Ovary (tissue), 9 donors: ENCODE measurements around the gene WDFY1. TPM values are rescaled to one million over a fixed set of nuclear protein-coding genes. Genes with fewer than 3 reads are reported as not detected.
"Not testable (repeated sequence)": the region's sequence is repeated elsewhere in the genome, so short reads cannot be mapped to it uniquely, and the experiment has no call there.

Experiments
- DNase-seq, 5 donors: peaks; one replicate each; pipeline ENCODE4 v3.0.0-alpha.2; 2019 to 2020
- H3K27ac ChIP-seq, 2 donors: fragments of 200-600 bp; one replicate each; pipeline versions ENCODE4 v1.5.1 to v1.8.0; 2019 to 2022
- H3K27me3 ChIP-seq: fragments of 200-600 bp; one replicate; pipeline ENCODE4 v1.8.0; 2022
- H3K36me3 ChIP-seq: fragments of 200-600 bp; sonication (generic); one replicate; pipeline ENCODE4 v1.5.1; 2019
- H3K4me1 ChIP-seq: one replicate; pipeline ENCODE4 v1.8.1; 2013; ENCODE audit warnings: mild to moderate bottlenecking, moderate library complexity; ENCODE audit not compliant: insufficient read depth
- H3K4me3 ChIP-seq: fragments of 200-600 bp; sonication (generic); one replicate; pipeline ENCODE4 v1.5.1; 2017
- H3K9me3 ChIP-seq, 2 donors: fragments of 200-600 bp in 1 of 2; sonication (generic) in 1 of 2; one replicate each; pipeline versions ENCODE4 v1.5.1 to v1.8.1; 2013 to 2019; ENCODE audit warnings: mild to moderate bottlenecking in 1 of 2, moderate library complexity in 1 of 2
- CTCF ChIP-seq, 3 donors: fragments of 450-650 bp in 2 of 3; fragments of 200-600 bp in 1 of 3; IDR thresholded peaks; one replicate each; pipeline versions ENCODE4 v1.5.1 to v1.8.0; 2016 to 2022; ENCODE audit warnings: antibody characterized with exemption in 3 of 3, mild to moderate bottlenecking in 1 of 3
- EP300 ChIP-seq: sonication (generic); formaldehyde crosslinking; IDR thresholded peaks from one replicate; pipeline ENCODE4 v1.6.1; 2017; ENCODE audit warnings: antibody characterized with exemption
- POLR2A ChIP-seq: fragments of 450-650 bp; IDR thresholded peaks from one replicate; pipeline ENCODE4 v1.6.1; 2017; ENCODE audit warnings: antibody characterized with exemption, mild to moderate bottlenecking, moderate library complexity
- WGBS, 3 donors: extraction: QIAGEN DNeasy Blood & Tissue Kit in 1 of 3; methylation state at CpG; one replicate each; pipeline versions ENCODE4 v1.1.5 to v1.1.7; 2013 to 2017; 5-methylcytosine and 5-hydroxymethylcytosine counted together
- intact Hi-C, 4 donors: fragments of 100-400 bp; cut with DNase I; formaldehyde crosslinking; loops; one replicate each; pipeline versions ENCODE4 v1.11.0 to v1.15.1; 2022 to 2023
- polyA plus RNA-seq, 2 donors: library from polyadenylated mRNA; stranded (reverse); fragments of 200-250 nt in 1 of 2; fragments of 350-450 nt in 1 of 2; fragmentation: Illumina TruSeq in 1 of 2; extraction: RNeasy Lipid Tissue Mini Kit (QIAGEN cat#74804) in 1 of 2; gene quantifications; one replicate each; pipeline ENCODE4 v1.2.3, GENCODE V29; 2013 to 2014
- total RNA-seq, 7 donors: library from RNA; depleted of rRNA in 2 of 7; stranded (reverse); fragments of >200 nt in 2 of 7; fragmentation: NEBNext Ultra II Directional in 3 of 7; extraction: Animal tissue kit (Norgen Biotek cat#: 25700) in 3 of 7; gene quantifications; one replicate each; pipeline versions ENCODE4 v1.1.0 to v1.2.4, GENCODE V29; 2016 to 2023
- donor health status: DM: no; HTN: no; CAD: no; lungs with moderate emphysema.
- donor health status: DM: no; HTN: no; CAD: no.
- donor health status: Bipolar disorder and iron deficiency.
- donor health status: DM: yes; HTN: yes; CAD: no.
- donor health status: DM: no; HTN: no; CAD: no.
- donor health status: DM: yes; HTN: yes; CAD: no.

The WDFY1 gene
- total and polyA plus RNA-seq, 9 donors = 21.2 to 50.1 (median 39.6) TPM

GRCh38 chr2:223873672-223874071, 71.5 kb downstream of the WDFY1 start:
- no peak for DNase-seq
- H3K36me3 ChIP-seq = no peaks in the 10 kb centered on the region
- H3K27me3 ChIP-seq = no peaks in the 10 kb centered on the region
- no peaks in the 10 kb centered on the region for H3K9me3 ChIP-seq
- TF ChIP-seq POLR2A = no peak
- no peak for TF ChIP-seq CTCF (IDR thresholded peaks at IDR 0.05)
- TF ChIP-seq EP300 = no peak
- H3K4me1 ChIP-seq = no peaks in the 10 kb centered on the region
- 95 to 98% (median 97%) methylated on average over 3 of the region's 3 CpGs for WGBS, 3 donors
- H3K27ac ChIP-seq = no peak overlapping the region
- intact Hi-C loops = no loop called here
- no peak overlapping the region for H3K4me3 ChIP-seq

GRCh38 chr2:223872772-223873171, 72.4 kb downstream of the WDFY1 start:
- DNase-seq, H3K36me3 ChIP-seq, H3K4me3 ChIP-seq, H3K27me3 ChIP-seq, H3K27ac ChIP-seq, H3K4me1 ChIP-seq, H3K9me3 ChIP-seq, intact Hi-C loops: not testable (repeated sequence)
- 90 to 93% (median 91%) methylated on average over 2 of the region's 2 CpGs for WGBS, 3 donors

GRCh38 chr2:223871661-223872060, 73.5 kb downstream of the WDFY1 start:
- intact Hi-C loops, H3K36me3 ChIP-seq: not testable (repeated sequence)
- 90 to 94% (median 93%) methylated on average over 12 of the region's 12 CpGs for WGBS, 3 donors

GRCh38 chr2:223870840-223871611, 74.1 kb downstream of the WDFY1 start:
- Histone ChIP-seq H3K9me3 (no peaks in the 10 kb centered on the region), H3K36me3 (no peaks in the 10 kb centered on the region), H3K27me3 (no peaks in the 10 kb centered on the region), H3K4me3 (no peak overlapping the region), H3K27ac (no peak overlapping the region), H3K4me1 (no peaks in the 10 kb centered on the region)
- no peak for DNase-seq
- intact Hi-C loops = no loop called here
- WGBS, 3 donors = 90 to 91% (median 90%) methylated on average over 7 of the region's 7 CpGs
- TF ChIP-seq CTCF (IDR thresholded peaks at IDR 0.05) = no peak
- no peak for TF ChIP-seq EP300
- TF ChIP-seq POLR2A = no peak

More at GRCh38 chr2:223871661-223872060, 73.5 kb downstream of the WDFY1 start:
- not testable (repeated sequence) for H3K4me1 ChIP-seq, H3K4me3 ChIP-seq, H3K27ac ChIP-seq, H3K27me3 ChIP-seq, DNase-seq, H3K9me3 ChIP-seq

GRCh38 chr2:223868005-223868404, 77.1 kb downstream of the WDFY1 start:
- no peak overlapping the region for H3K4me3 ChIP-seq
- H3K36me3 ChIP-seq = no peaks in the 10 kb centered on the region
- no peaks in the 10 kb centered on the region for H3K4me1 ChIP-seq
- intact Hi-C loops = no loop called here
- 88 to 92% (median 91%) methylated on average over 3 of the region's 3 CpGs for WGBS, 3 donors
- H3K9me3 ChIP-seq = no peaks in the 10 kb centered on the region
- TF ChIP-seq EP300 (no peak), POLR2A (no peak), CTCF (IDR thresholded peaks at IDR 0.05) (no peak)
- H3K27me3 ChIP-seq = no peaks in the 10 kb centered on the region
- no peak for DNase-seq
- no peak overlapping the region for H3K27ac ChIP-seq
